Ovary (tissue), 3 donors: Measurements from ENCODE around the gene EYA2.

Experiments used
- POLR2A ChIP-seq: fragments of 450-650 bp; IDR thresholded peaks from one replicate; pipeline ENCODE4 v1.6.1; 2017; ENCODE audit warnings: antibody characterized with exemption, mild to moderate bottlenecking, moderate library complexity
- TF ChIP-seq, protein P1 (sequence below), 3 donors: fragments of 450-650 bp in 2 of 3; fragments of 200-600 bp in 1 of 3; IDR thresholded peaks; one replicate each; pipeline versions ENCODE4 v1.5.1 to v1.8.0; 2016 to 2022; ENCODE audit warnings: antibody characterized with exemption in 3 of 3, mild to moderate bottlenecking in 1 of 3
- donor health status: DM: no; HTN: no; CAD: no.

DNA sequence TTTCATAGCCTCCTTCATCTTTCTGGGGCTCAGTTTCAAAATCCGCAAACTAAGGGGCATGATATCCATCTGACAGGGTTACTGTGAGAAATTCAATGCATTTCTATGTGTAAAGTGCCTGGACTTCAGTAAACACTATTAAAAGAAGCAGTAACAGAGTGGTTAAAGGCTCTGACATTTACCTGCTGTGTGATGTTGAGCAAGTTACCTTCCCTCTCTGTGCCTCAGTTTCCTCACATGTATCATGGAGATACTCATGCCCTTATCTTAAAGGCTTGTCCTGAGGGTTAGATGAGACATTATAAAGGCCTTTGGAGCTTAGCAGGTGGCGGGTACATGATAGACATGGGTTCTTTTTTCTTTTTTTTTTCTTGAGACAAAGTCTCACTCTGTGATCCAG lies 46.8 kb downstream of the EYA2 start:
- TF ChIP-seq, protein P1, sequence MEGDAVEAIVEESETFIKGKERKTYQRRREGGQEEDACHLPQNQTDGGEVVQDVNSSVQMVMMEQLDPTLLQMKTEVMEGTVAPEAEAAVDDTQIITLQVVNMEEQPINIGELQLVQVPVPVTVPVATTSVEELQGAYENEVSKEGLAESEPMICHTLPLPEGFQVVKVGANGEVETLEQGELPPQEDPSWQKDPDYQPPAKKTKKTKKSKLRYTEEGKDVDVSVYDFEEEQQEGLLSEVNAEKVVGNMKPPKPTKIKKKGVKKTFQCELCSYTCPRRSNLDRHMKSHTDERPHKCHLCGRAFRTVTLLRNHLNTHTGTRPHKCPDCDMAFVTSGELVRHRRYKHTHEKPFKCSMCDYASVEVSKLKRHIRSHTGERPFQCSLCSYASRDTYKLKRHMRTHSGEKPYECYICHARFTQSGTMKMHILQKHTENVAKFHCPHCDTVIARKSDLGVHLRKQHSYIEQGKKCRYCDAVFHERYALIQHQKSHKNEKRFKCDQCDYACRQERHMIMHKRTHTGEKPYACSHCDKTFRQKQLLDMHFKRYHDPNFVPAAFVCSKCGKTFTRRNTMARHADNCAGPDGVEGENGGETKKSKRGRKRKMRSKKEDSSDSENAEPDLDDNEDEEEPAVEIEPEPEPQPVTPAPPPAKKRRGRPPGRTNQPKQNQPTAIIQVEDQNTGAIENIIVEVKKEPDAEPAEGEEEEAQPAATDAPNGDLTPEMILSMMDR (IDR thresholded peaks at IDR 0.05): no peak
- TF ChIP-seq POLR2A: no peak
